GM13977 (cell line): Measurements from ENCODE around the gene RAPGEF5.
A peak's percentile ranks its signal among the peaks of the same experiment; 100 is the strongest.

Source experiments
- DNase-seq: peaks from one replicate; pipeline ENCODE4 v3.0.0; 2012; ENCODE audit warnings: low spot score
- CTCF ChIP-seq: IDR thresholded peaks from 2 replicates; pipeline ENCODE4 v1.5.1; 2012; ENCODE audit warnings: mild to moderate bottlenecking, control low read depth; ENCODE audit not compliant: insufficient read depth; ENCODE audit errors: extremely low read depth, missing control alignments
- in situ Hi-C: fragments of 300-500 bp; cut with MboI; formaldehyde crosslinking; loops from one replicate; pipeline ENCODE4 v1.12.0; 2022; ENCODE audit warnings: low sequenced_read_pairs, low pct_unique_long_range_greater_than_20kb, mixed read lengths, inconsistent platforms; ENCODE audit not compliant: unreplicated experiment

The RAPGEF5 gene

GRCh38 chr7:22090512-22090911 lies 266.4 kb downstream of the RAPGEF5 start:
- DNase-seq, result no peak
- TF ChIP-seq CTCF, result no peak
- in situ Hi-C loops, result no loop called here

GRCh38 chr7:22090107-22090506 lies 266.8 kb downstream of the RAPGEF5 start:
- in situ Hi-C loops, result no loop called here
- DNase-seq, result no peak
- TF ChIP-seq CTCF, result no peak

- DNase-seq, result no peak
Measured at GRCh38 chr7:22088827-22089226, 268.1 kb downstream of the RAPGEF5 start.

GRCh38 chr7:22087861-22088260 lies 269.1 kb downstream of the RAPGEF5 start:
- no peak for DNase-seq
- TF ChIP-seq CTCF, result no peak
- in situ Hi-C loops, result no loop called here

More at GRCh38 chr7:22088827-22089226, 268.1 kb downstream of the RAPGEF5 start:
- TF ChIP-seq CTCF, result no peak
- in situ Hi-C loops, result no loop called here

- no peak for DNase-seq
- TF ChIP-seq CTCF, result no peak
- in situ Hi-C loops, result no loop called here
Measured at GRCh38 chr7:22083704-22084240, 273.2 kb downstream of the RAPGEF5 start.

GRCh38 chr7:22082886-22083703 lies 273.9 kb downstream of the RAPGEF5 start:
- peak; percentile 95 for TF ChIP-seq CTCF
- peak; percentile 89 for DNase-seq
- in situ Hi-C loops, result no loop called here
